ENCODE data around the gene TRMT112.

DNA sequence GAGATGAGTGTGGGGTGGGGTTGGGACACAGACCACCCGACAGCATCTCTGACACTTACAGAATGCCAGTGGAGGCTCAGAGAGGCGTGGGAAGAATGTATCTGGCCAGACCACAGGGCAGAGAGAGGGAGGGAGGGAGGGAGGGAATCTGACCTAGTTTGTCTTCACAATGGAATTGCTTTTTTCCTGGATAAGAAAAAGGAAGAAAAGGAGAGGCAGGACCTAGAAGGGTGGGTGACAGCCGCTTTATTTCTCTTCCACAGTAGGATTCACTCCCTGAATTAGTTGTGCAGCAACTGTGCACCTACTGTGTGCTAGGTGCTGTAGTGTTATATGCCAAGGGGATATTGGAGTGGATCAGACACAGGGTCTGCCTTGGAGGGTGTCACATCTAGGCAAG lies 22.6 kb downstream of the TRMT112 start:
- TF ChIP-seq, protein P1, sequence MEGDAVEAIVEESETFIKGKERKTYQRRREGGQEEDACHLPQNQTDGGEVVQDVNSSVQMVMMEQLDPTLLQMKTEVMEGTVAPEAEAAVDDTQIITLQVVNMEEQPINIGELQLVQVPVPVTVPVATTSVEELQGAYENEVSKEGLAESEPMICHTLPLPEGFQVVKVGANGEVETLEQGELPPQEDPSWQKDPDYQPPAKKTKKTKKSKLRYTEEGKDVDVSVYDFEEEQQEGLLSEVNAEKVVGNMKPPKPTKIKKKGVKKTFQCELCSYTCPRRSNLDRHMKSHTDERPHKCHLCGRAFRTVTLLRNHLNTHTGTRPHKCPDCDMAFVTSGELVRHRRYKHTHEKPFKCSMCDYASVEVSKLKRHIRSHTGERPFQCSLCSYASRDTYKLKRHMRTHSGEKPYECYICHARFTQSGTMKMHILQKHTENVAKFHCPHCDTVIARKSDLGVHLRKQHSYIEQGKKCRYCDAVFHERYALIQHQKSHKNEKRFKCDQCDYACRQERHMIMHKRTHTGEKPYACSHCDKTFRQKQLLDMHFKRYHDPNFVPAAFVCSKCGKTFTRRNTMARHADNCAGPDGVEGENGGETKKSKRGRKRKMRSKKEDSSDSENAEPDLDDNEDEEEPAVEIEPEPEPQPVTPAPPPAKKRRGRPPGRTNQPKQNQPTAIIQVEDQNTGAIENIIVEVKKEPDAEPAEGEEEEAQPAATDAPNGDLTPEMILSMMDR (conservative IDR thresholded peaks at IDR 0.05; ENCODE audit: low read length), result no peak
- TF ChIP-seq EZH2phosphoT487 (IDR thresholded peaks at IDR 0.05; ENCODE audit: borderline replicate concordance, low read depth, low read length), result no peak

Measured in OCI-LY7 (cell line).